Sigmoid colon (tissue), 7 donors: Measurements from ENCODE around the gene LRRFIP2. TPM values are rescaled to one million over a fixed set of nuclear protein-coding genes. Genes with fewer than 3 reads are reported as not detected.

ENCODE experiments used
- DNase-seq: peaks from one replicate; pipeline ENCODE4 v3.0.0-alpha.2; 2019
- H3K27ac ChIP-seq, 4 donors: fragments of 200-600 bp; sonication (generic); one replicate each; pipeline ENCODE4 v1.5.1; 2016 to 2019; ENCODE audit warnings: mild to moderate bottlenecking in 1 of 4
- H3K27me3 ChIP-seq, 3 donors: fragments of 200-600 bp; sonication (generic); one replicate each; pipeline ENCODE4 v1.5.1; 2019; ENCODE audit warnings: mild to moderate bottlenecking in 1 of 3
- H3K36me3 ChIP-seq, 4 donors: fragments of 200-600 bp; sonication (generic); one replicate each; pipeline ENCODE4 v1.5.1; 2016 to 2019
- H3K4me1 ChIP-seq, 4 donors: fragments of 200-600 bp; sonication (generic); one replicate each; pipeline ENCODE4 v1.5.1; 2017 to 2019
- H3K4me3 ChIP-seq, 4 donors: fragments of 200-600 bp; sonication (generic); one replicate each; pipeline ENCODE4 v1.5.1; 2017 to 2019; ENCODE audit warnings: mild to moderate bottlenecking in 2 of 4, moderate library complexity in 1 of 4
- H3K9me3 ChIP-seq, 4 donors: fragments of 200-600 bp in 3 of 4; sonication (generic) in 3 of 4; one replicate each; pipeline versions ENCODE4 v1.5.1 to v1.6.1; 2013 to 2019
- EP300 ChIP-seq, 4 donors: sonication (generic); formaldehyde crosslinking; IDR thresholded peaks; one replicate each; pipeline ENCODE4 v1.6.1; 2017; ENCODE audit warnings: antibody characterized with exemption in 4 of 4
- POLR2A ChIP-seq, 2 donors: fragments of 450-650 bp; IDR thresholded peaks; one replicate each; pipeline ENCODE4 v1.6.1; 2016; ENCODE audit warnings: antibody characterized with exemption in 2 of 2, mild to moderate bottlenecking in 2 of 2, moderate library complexity in 2 of 2
- POLR2AphosphoS5 ChIP-seq, 4 donors: sonication (generic); formaldehyde crosslinking; IDR thresholded peaks; one replicate each; pipeline ENCODE4 v1.6.1; 2017; ENCODE audit warnings: antibody characterized with exemption in 4 of 4
- WGBS, 2 donors: extraction: QIAGEN DNeasy Blood & Tissue Kit; methylation state at CpG; one replicate each; pipeline ENCODE4 v1.1.7; 2013; 5-methylcytosine and 5-hydroxymethylcytosine counted together
- intact Hi-C: fragments of 100-400 bp; cut with DNase I; formaldehyde crosslinking; loops from one replicate; pipeline ENCODE4 v1.15.1; 2023
- polyA plus RNA-seq, 3 donors: library from polyadenylated mRNA; stranded (reverse); fragments of 200-250 nt; gene quantifications; one replicate each; pipeline ENCODE4 v1.2.3, GENCODE V29; 2013
- total RNA-seq, 4 donors: library from RNA; depleted of rRNA; stranded (reverse); fragments of >200 nt; gene quantifications; one replicate each; pipeline ENCODE4 v1.1.0, GENCODE V29; 2016
- TF ChIP-seq, protein P1 (sequence below), 4 experiments: fragments of 450-650 bp in 3 of 4; fragments of 200-600 bp in 1 of 4; IDR thresholded peaks; one replicate each; pipeline ENCODE4 v1.5.1; 2016 to 2019; ENCODE audit warnings: antibody characterized with exemption in 4 of 4, mild to moderate bottlenecking in 3 of 4, moderate library complexity in 2 of 4
- donor health status: healthy with polysubstance abuse.
- donor health status: Bipolar disorder and iron deficiency.
- donor health status: healthy.

The LRRFIP2 gene
- total and polyA plus RNA-seq, 7 donors, result 47.2 to 91.8 (median 60.1) TPM

DNA sequence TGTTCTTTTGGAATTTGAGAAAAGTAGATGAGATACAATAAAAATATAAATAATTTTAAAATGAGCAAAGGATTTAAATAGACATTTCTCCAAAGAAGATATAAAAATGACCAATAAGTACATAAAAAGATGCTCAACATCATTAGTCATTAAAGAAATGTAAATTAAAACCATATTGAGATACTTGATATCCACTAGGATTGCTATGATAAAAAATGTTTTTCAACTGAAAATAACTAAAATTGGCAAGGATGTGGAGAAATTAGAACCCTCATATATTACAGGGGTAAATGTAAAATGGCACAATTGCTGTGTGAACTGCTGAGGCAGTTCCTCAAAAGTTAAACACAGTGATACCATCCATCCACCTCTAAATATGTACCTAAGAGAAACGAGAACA is 38.8 kb downstream of the LRRFIP2 start:
- 87 to 94% methylated on average over 1 of the region's 1 CpG for WGBS, 2 donors
- Histone ChIP-seq H3K36me3 (no peaks in the 10 kb centered on the region), H3K27me3 (no peaks in the 10 kb centered on the region), H3K27ac (no peak overlapping the region), H3K4me3 (no peak overlapping the region), H3K4me1 (peaks cover 0 to 6% (median 4%) of the 10 kb centered on the region in 4 donors), H3K9me3 (no peaks in the 10 kb centered on the region)
- no peak for DNase-seq
- intact Hi-C loops, result no loop called here
- no peak for TF ChIP-seq POLR2AphosphoS5 (IDR thresholded peaks at IDR 0.05)
- TF ChIP-seq, protein P1, sequence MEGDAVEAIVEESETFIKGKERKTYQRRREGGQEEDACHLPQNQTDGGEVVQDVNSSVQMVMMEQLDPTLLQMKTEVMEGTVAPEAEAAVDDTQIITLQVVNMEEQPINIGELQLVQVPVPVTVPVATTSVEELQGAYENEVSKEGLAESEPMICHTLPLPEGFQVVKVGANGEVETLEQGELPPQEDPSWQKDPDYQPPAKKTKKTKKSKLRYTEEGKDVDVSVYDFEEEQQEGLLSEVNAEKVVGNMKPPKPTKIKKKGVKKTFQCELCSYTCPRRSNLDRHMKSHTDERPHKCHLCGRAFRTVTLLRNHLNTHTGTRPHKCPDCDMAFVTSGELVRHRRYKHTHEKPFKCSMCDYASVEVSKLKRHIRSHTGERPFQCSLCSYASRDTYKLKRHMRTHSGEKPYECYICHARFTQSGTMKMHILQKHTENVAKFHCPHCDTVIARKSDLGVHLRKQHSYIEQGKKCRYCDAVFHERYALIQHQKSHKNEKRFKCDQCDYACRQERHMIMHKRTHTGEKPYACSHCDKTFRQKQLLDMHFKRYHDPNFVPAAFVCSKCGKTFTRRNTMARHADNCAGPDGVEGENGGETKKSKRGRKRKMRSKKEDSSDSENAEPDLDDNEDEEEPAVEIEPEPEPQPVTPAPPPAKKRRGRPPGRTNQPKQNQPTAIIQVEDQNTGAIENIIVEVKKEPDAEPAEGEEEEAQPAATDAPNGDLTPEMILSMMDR (IDR thresholded peaks at IDR 0.05), result no peak
- no peak for TF ChIP-seq POLR2A (IDR thresholded peaks at IDR 0.05)

DNA sequence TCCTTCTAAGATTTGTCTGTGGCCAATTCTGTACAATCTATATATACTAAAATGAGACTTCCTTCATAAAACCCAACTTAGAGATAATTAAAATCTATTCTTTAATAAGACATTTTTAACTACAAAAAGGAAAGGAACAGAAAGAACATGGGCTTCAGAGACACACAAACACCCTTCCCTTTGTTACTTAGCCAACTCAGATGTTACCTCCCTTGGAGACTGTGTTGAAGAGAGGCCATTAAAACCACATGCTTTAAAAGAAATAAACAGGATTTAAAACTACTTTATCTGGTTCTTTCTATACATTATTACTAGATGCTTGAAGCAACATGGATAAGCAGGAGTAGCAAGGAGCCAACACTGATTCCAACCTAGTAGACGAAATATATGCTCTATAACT is 42.0 kb downstream of the LRRFIP2 start:
- TF ChIP-seq POLR2A (IDR thresholded peaks at IDR 0.05), result no peak
- no peak for TF ChIP-seq EP300 (IDR thresholded peaks at IDR 0.05)
- TF ChIP-seq POLR2AphosphoS5 (IDR thresholded peaks at IDR 0.05), result no peak
- TF ChIP-seq, protein P1 (IDR thresholded peaks at IDR 0.05), result no peak
- H3K27ac ChIP-seq, result peak overlapping the region in 1 of 4 donors; percentile 14
- WGBS, 2 donors, result 79 to 87% methylated on average over 1 of the region's 1 CpG
- intact Hi-C loops, result no loop called here
- no peaks in the 10 kb centered on the region for H3K36me3 ChIP-seq
- H3K4me3 ChIP-seq, result no peak overlapping the region
- DNase-seq, result no peak
- no peaks in the 10 kb centered on the region for H3K9me3 ChIP-seq
- H3K27me3 ChIP-seq, result no peaks in the 10 kb centered on the region
- peaks cover 0 to 6% (median 4%) of the 10 kb centered on the region in 4 donors for H3K4me1 ChIP-seq

DNA sequence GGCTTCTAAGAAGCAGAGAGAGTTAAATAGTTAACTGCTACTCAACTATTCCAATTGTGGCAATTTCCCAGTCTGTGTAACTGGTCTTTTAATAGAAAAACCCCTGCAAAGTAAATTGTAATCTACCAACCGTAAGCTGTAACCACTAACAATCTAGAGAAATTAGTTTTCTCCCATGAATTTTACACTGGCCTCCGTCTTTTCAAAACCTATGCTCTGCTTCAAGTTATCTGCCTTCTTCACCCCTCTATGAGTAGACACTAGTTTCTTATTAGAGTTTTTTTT is 42.6 kb downstream of the LRRFIP2 start:
- Histone ChIP-seq H3K27me3 (no peaks in the 10 kb centered on the region), H3K27ac (peak overlapping the region in 1 of 4 donors; percentile 14), H3K9me3 (no peaks in the 10 kb centered on the region), H3K4me3 (no peak overlapping the region), H3K36me3 (no peaks in the 10 kb centered on the region), H3K4me1 (peaks cover 0 to 6% (median 4%) of the 10 kb centered on the region in 4 donors)
- intact Hi-C loops, result no loop called here
- TF ChIP-seq POLR2A (IDR thresholded peaks at IDR 0.05), result no peak
- TF ChIP-seq, protein P1 (IDR thresholded peaks at IDR 0.05), result no peak
- DNase-seq, result no peak
- WGBS, 2 donors, result 15 to 65% methylated on average over 2 of the region's 2 CpGs

DNA sequence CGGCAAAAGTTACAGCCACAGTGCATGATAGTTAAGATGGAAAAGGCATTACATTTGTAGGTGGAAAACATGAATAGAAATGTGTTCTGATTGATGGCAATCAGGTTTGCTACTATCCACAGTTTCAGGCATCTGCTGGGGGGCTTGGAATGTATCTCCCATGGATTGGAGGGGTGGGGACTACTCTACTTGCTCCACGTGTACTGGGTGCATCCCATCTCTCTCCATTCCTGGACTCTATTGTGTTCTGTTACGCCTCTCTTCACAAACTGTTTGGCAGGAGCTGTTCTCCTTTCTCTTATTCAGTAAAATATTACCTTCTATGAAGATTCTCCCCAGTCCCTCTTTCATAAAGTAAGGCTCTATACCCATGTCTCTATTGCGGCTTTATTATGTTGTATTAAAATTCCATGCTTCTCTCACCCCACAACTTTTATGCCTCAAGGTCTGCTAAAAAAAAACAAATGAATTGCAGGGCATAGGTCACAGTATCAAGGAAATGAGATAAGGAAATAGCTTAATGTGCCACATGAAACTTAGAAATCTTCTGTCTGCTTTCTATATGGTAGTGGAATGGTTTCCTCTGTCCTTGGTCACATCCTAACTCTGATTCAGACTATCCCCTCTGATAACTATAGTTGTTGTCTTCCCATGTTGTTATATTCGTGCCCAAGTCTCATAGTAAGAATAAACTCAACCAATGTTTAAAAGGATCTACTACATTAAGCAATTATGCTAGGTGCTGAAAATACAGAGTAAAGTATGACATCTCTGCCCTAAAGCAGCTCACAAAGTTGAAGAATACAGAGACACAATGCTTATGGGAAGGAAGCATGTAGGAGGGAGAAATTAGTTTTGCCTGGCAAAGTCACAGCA is 43.2 kb downstream of the LRRFIP2 start:
- intact Hi-C loops, result no loop called here
- no peaks in the 10 kb centered on the region for H3K9me3 ChIP-seq
- no peaks in the 10 kb centered on the region for H3K36me3 ChIP-seq
- no peak overlapping the region for H3K4me3 ChIP-seq
- TF ChIP-seq, protein P1 (IDR thresholded peaks at IDR 0.05), result no peak
- TF ChIP-seq POLR2AphosphoS5 (IDR thresholded peaks at IDR 0.05) (no peak), POLR2A (IDR thresholded peaks at IDR 0.05) (no peak), EP300 (IDR thresholded peaks at IDR 0.05) (no peak)
- peaks cover 0 to 6% (median 4%) of the 10 kb centered on the region in 4 donors for H3K4me1 ChIP-seq
- DNase-seq, result no peak
- peak overlapping the region in 1 of 4 donors; percentile 14 for H3K27ac ChIP-seq
- WGBS, 2 donors, result 16 to 65% methylated on average over 5 of the region's 5 CpGs
- H3K27me3 ChIP-seq, result no peaks in the 10 kb centered on the region

DNA sequence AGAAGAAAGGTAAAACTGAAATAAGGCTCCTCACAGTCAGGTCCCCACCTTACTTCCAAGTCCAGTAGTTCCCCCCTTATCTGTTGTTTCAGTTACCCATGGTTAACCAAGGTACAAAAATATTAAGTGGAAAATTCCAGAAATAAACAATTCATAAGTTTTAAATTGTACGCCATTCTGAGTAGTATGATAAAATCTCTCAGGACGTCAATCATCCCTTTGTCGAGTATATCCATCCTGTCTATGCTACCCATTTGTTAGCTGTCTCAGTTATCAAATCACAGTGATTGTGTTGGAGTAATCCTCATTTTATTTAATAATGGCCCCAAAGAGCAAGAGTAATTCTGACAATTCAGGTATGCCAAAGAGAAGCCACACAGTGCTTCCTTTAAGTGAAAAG is 43.9 kb downstream of the LRRFIP2 start:
- Histone ChIP-seq H3K4me1 (peaks cover 0 to 8% (median 6%) of the 10 kb centered on the region in 4 donors), H3K27me3 (no peaks in the 10 kb centered on the region), H3K27ac (no peak overlapping the region), H3K4me3 (no peak overlapping the region), H3K36me3 (no peaks in the 10 kb centered on the region), H3K9me3 (no peaks in the 10 kb centered on the region)
- 72 to 94% methylated on average over 3 of the region's 3 CpGs for WGBS, 2 donors
- DNase-seq, result no peak
- TF ChIP-seq, protein P1 (IDR thresholded peaks at IDR 0.05), result no peak
- TF ChIP-seq POLR2AphosphoS5 (IDR thresholded peaks at IDR 0.05) (no peak), EP300 (IDR thresholded peaks at IDR 0.05) (no peak)
- intact Hi-C loops, result no loop called here
